GM23338 (cell line): ENCODE results near the gene OXCT1. TPM values are rescaled to one million over a fixed set of nuclear protein-coding genes. Genes with fewer than 3 reads are reported as not detected.

Experiments
- ATAC-seq: fragments of 200-7000 bp; cut with Tn5 transposase; 3 replicates; pipeline ENCODE4 v1.9.1; 2020
- DNase-seq: peaks from one replicate; pipeline ENCODE4 v3.0.0-alpha.2; 2015; ENCODE audit warnings: low spot score
- H2AFZ ChIP-seq: fragments of 200-600 bp; sonication (generic); 2 replicates; pipeline ENCODE4 v1.8.0; 2016; ENCODE audit warnings: antibody characterized with exemption, mild to moderate bottlenecking, moderate library complexity
- H3F3A ChIP-seq: fragments of 200-600 bp; sonication (generic); replicated peaks from 2 replicates; pipeline ENCODE4 v1.8.0; 2017; ENCODE audit warnings: antibody characterized with exemption, mixed run types, low read depth
- H3K27ac ChIP-seq: fragments of 200-600 bp; sonication (generic); 2 replicates; pipeline ENCODE4 v1.6.1; 2016; ENCODE audit warnings: low read depth
- H3K27me3 ChIP-seq: fragments of 200-600 bp; sonication (generic); 2 replicates; pipeline ENCODE4 v1.8.0; 2016; ENCODE audit warnings: mild to moderate bottlenecking, mixed run types, moderate library complexity; ENCODE audit not compliant: insufficient read depth
- H3K36me3 ChIP-seq: fragments of 200-600 bp; sonication (generic); 2 replicates; pipeline ENCODE4 v1.8.0; 2016; ENCODE audit warnings: mild to moderate bottlenecking; ENCODE audit not compliant: insufficient read depth
- H3K4me1 ChIP-seq: fragments of 200-600 bp; sonication (generic); 2 replicates; pipeline ENCODE4 v1.8.0; 2016; ENCODE audit warnings: mild to moderate bottlenecking, moderate library complexity; ENCODE audit not compliant: insufficient read depth
- H3K4me2 ChIP-seq: fragments of 200-600 bp; sonication (generic); 2 replicates; pipeline ENCODE4 v1.7.1; 2017; ENCODE audit warnings: mixed run types
- H3K4me3 ChIP-seq: fragments of 200-600 bp; sonication (generic); 2 replicates; pipeline ENCODE4 v1.6.1; 2016; ENCODE audit warnings: mixed run types
- H3K79me2 ChIP-seq: fragments of 200-600 bp; sonication (generic); replicated peaks from 2 replicates; pipeline ENCODE4 v1.8.0; 2017; ENCODE audit warnings: mild to moderate bottlenecking; ENCODE audit not compliant: insufficient read depth
- H3K9me2 ChIP-seq: fragments of 200-600 bp; sonication (generic); 2 replicates; pipeline ENCODE4 v1.8.0; 2017; ENCODE audit not compliant: insufficient read depth
- H4K20me1 ChIP-seq: fragments of 200-600 bp; sonication (generic); replicated peaks from 2 replicates; pipeline ENCODE4 v1.8.0; 2017; ENCODE audit warnings: mild to moderate bottlenecking; ENCODE audit not compliant: insufficient read depth
- H3K27ac Mint-ChIP-seq: 2 replicates; pipeline ENCODE4 v1.8.0; 2020; ENCODE audit warnings: inconsistent platforms, mild to moderate bottlenecking, moderate library complexity, mixed read lengths
- H3K27me3 Mint-ChIP-seq: 3 replicates; pipeline ENCODE4 v1.8.0; 2022; ENCODE audit warnings: low read depth, mild to moderate bottlenecking, moderate library complexity, mixed read lengths, inconsistent platforms; ENCODE audit not compliant: insufficient read depth, poor library complexity
- H3K36me3 Mint-ChIP-seq: 3 replicates; pipeline ENCODE4 v1.8.0; 2021; ENCODE audit warnings: low read depth, mild to moderate bottlenecking, inconsistent platforms, moderate library complexity, mixed read lengths
- H3K4me1 Mint-ChIP-seq: 3 replicates; pipeline ENCODE4 v1.8.0; 2020; ENCODE audit warnings: mild to moderate bottlenecking, inconsistent platforms, mixed read lengths
- H3K4me3 Mint-ChIP-seq: 3 replicates; pipeline ENCODE4 v1.8.0; 2021; ENCODE audit warnings: moderate library complexity, mild to moderate bottlenecking, inconsistent platforms, mixed read lengths
- H3K9me3 Mint-ChIP-seq: 3 replicates; pipeline ENCODE4 v1.8.0; 2020; ENCODE audit warnings: moderate library complexity, mild to moderate bottlenecking, inconsistent platforms, mixed read lengths
- CREB1 ChIP-seq: fragments of 250-450 bp; sonication (Bioruptor Pico); IDR thresholded peaks from 2 replicates; pipeline ENCODE4 v1.5.0; 2020; ENCODE audit warnings: low read depth, mild to moderate bottlenecking, moderate library complexity
- CTCF ChIP-seq, 2 experiments: fragments of 200-600 bp in 1 of 2; sonication (generic) in 1 of 2; conservative IDR thresholded peaks; 2 replicates each; pipeline versions ENCODE4 v1.5.1 to v1.6.1; 2016 to 2017; ENCODE audit warnings: antibody characterized with exemption in 2 of 2, low read depth in 2 of 2, mild to moderate bottlenecking in 2 of 2, moderate library complexity in 1 of 2
- ETS1 ChIP-seq: IDR thresholded peaks from 2 replicates; pipeline ENCODE4 v1.6.1; 2016; ENCODE audit warnings: antibody characterized with exemption
- EZH2 ChIP-seq: fragments of 200-600 bp; sonication (generic); IDR thresholded peaks from one replicate; pipeline ENCODE4 v1.8.0; 2017; ENCODE audit warnings: antibody characterized with exemption, mild to moderate bottlenecking, low read depth; ENCODE audit not compliant: unreplicated experiment
- EZH2phosphoT487 ChIP-seq: fragments of 200-600 bp; sonication (generic); IDR thresholded peaks from one replicate; pipeline ENCODE4 v1.8.1; 2018; ENCODE audit warnings: antibody characterized with exemption; ENCODE audit not compliant: unreplicated experiment
- JUNB ChIP-seq: IDR thresholded peaks from one replicate; pipeline ENCODE4 v1.6.1; 2016; ENCODE audit warnings: antibody characterized with exemption; ENCODE audit not compliant: unreplicated experiment
- NANOG ChIP-seq: IDR thresholded peaks from 2 replicates; pipeline ENCODE4 v1.6.1; 2016; ENCODE audit warnings: antibody characterized with exemption, borderline replicate concordance
- POLR2AphosphoS5 ChIP-seq: IDR thresholded peaks from 2 replicates; pipeline ENCODE4 v1.6.1; 2016; ENCODE audit warnings: antibody characterized with exemption, low read depth
- REST ChIP-seq: IDR thresholded peaks from one replicate; pipeline ENCODE4 v1.6.1; 2018; ENCODE audit warnings: antibody characterized with exemption; ENCODE audit not compliant: unreplicated experiment
- STAT1 ChIP-seq: IDR thresholded peaks from one replicate; pipeline ENCODE4 v1.6.1; 2016; ENCODE audit warnings: antibody characterized with exemption; ENCODE audit not compliant: unreplicated experiment
- ZNF114 ChIP-seq: fragments of 250-450 bp; sonication (Bioruptor Pico); IDR thresholded peaks from 2 replicates; pipeline ENCODE4 v1.5.0; 2020; ENCODE audit warnings: mild to moderate bottlenecking, moderate library complexity
- ZNF331 ChIP-seq: fragments of 250-450 bp; sonication (Bioruptor Pico); IDR thresholded peaks from 2 replicates; pipeline ENCODE4 v1.5.0; 2020; ENCODE audit warnings: low read depth, mild to moderate bottlenecking, moderate library complexity
- ZNF462 ChIP-seq: fragments of 250-450 bp; sonication (Bioruptor Pico); IDR thresholded peaks from 2 replicates; pipeline ENCODE4 v1.5.0; 2020; ENCODE audit warnings: mild to moderate bottlenecking, moderate library complexity
- polyA plus RNA-seq: library from polyadenylated mRNA; unstranded; fragments of >200 nt; fragmentation: Nextera tagmentation; extraction: Ambion mirVana; gene quantifications from 2 replicates; pipeline ENCODE4 v1.2.1, GENCODE V29; 2016
- total RNA-seq: library from RNA; depleted of rRNA; stranded (reverse); fragments of >200 nt; shearing (Covaris generic); gene quantifications from 2 replicates; pipeline ENCODE4 v1.2.3, GENCODE V29; 2014

Gene OXCT1
- total and polyA plus RNA-seq, 2 experiments from 2014 or later = 11.6 to 37.0 TPM

- no peaks in the 10 kb centered on the region; the same call in 2 of the 3 replicates for H3K9me3 Mint-ChIP-seq
- H2AFZ ChIP-seq = no peak overlapping the region
- H3K27ac Mint-ChIP-seq = no peak overlapping the region
- no peaks in the 10 kb centered on the region for H3K27me3 Mint-ChIP-seq
- H3F3A ChIP-seq = no peaks in the 10 kb centered on the region
- H4K20me1 ChIP-seq = no peaks in the 10 kb centered on the region
- no peaks in the 10 kb centered on the region for H3K4me1 ChIP-seq
- H3K4me3 Mint-ChIP-seq = no peak overlapping the region
- H3K4me1 Mint-ChIP-seq = no peaks in the 10 kb centered on the region
- no peaks in the 10 kb centered on the region for H3K36me3 ChIP-seq
- ATAC-seq (no peak), DNase-seq (no peak)
- H3K36me3 Mint-ChIP-seq = no peaks in the 10 kb centered on the region
- no peak overlapping the region for H3K4me2 ChIP-seq
- TF ChIP-seq CTCF (conservative IDR thresholded peaks at IDR 0.05; ENCODE audit: low read depth in 2 of 2) (no peak), JUNB (no peak), ZNF462 (no peak), ZNF114 (CRISPR knock-in tag) (no peak), STAT1 (no peak), NANOG (no peak), CREB1 (CRISPR knock-in tag) (no peak), REST (no peak), ETS1 (no peak), EZH2phosphoT487 (no peak), ZNF331 (CRISPR knock-in tag) (no peak), EZH2 (no peak), POLR2AphosphoS5 (no peak)
- no peak overlapping the region for H3K4me3 ChIP-seq
- H3K27ac ChIP-seq = no peak overlapping the region
- peaks cover 8% of the 10 kb centered on the region for H3K27me3 ChIP-seq
- H3K79me2 ChIP-seq = no peaks in the 10 kb centered on the region
- H3K9me2 ChIP-seq = peaks cover 4% of the 10 kb centered on the region; the same call in 1 of the 2 replicates
Observed at GRCh38 chr5:41876678-41877077, 6.5 kb upstream of the OXCT1 start.
